Stimulated activated CD8-positive, alpha-beta memory T cell treated with anti-CD3 and anti-CD28 coated beads, Interleukin-4, amount 100 ng/mL, for 1 hour (primary cell): ENCODE data around the gene BANP.
"Not testable (repeated sequence)": the region's sequence is repeated elsewhere in the genome, so short reads cannot be mapped to it uniquely, and the experiment has no call there.

Source experiments
- DNase-seq, 2 donors: peaks; one replicate each; pipeline ENCODE4 v3.0.0-alpha.2; 2020; ENCODE audit warnings: low read depth in 2 of 2, low spot score in 1 of 2

BANP gene

GRCh38 chr16:88064011-88064888, 113.0 kb downstream of the BANP start:
- DNase-seq, result no peak

- DNase-seq, result no peak
These were observed 113.9 kb downstream of the BANP start for GRCh38 chr16:88064889-88065746.

- DNase-seq, result no peak
These were observed 114.5 kb downstream of the BANP start for GRCh38 chr16:88065747-88066142.

GRCh38 chr16:88066234-88066633, 115.0 kb downstream of the BANP start:
- DNase-seq, result no peak

DNA sequence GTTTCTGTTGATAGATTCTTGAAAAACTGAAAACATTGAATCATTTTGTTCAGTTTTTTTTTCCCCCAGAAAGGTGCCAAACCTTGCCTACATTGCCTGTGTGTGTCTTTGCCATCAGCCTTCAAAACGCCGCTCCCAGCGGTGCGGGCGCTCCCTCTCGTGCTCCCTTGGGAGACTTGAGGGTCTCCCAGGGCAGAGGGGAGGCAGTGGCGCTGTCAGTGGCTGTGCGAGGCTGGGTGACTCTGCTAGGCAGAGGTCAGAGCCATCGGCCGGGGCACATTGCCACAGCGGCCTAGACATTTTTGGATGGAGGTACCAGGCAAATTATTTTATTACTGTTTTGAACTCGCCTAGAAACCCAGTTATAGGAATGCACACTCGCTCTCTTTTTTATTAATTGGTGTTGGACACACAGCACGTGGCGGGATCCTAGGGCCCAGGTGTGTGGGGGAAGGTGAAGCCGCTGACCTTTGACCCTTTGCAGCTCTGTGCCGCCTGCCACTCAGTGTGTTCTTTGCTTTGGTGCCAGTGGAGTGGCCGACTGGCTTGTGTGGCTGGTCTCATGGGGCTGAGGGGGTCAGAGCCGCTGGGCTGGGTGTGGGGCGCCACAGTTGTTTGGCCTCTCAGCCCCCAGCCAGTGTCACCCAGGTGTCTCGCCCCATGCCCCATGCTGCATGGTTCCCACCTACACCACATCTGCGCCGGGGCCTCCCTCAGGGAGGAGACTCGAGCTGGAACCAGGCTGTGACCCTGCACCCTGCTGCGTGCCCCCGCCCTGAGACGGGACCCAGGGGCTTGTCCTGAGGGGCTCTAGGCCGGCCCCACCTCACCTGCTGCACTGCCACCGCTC, 115.7 kb downstream of the BANP start:
- no peak for DNase-seq

GRCh38 chr16:88067530-88068411, 116.5 kb downstream of the BANP start:
- DNase-seq, result no peak

DNA sequence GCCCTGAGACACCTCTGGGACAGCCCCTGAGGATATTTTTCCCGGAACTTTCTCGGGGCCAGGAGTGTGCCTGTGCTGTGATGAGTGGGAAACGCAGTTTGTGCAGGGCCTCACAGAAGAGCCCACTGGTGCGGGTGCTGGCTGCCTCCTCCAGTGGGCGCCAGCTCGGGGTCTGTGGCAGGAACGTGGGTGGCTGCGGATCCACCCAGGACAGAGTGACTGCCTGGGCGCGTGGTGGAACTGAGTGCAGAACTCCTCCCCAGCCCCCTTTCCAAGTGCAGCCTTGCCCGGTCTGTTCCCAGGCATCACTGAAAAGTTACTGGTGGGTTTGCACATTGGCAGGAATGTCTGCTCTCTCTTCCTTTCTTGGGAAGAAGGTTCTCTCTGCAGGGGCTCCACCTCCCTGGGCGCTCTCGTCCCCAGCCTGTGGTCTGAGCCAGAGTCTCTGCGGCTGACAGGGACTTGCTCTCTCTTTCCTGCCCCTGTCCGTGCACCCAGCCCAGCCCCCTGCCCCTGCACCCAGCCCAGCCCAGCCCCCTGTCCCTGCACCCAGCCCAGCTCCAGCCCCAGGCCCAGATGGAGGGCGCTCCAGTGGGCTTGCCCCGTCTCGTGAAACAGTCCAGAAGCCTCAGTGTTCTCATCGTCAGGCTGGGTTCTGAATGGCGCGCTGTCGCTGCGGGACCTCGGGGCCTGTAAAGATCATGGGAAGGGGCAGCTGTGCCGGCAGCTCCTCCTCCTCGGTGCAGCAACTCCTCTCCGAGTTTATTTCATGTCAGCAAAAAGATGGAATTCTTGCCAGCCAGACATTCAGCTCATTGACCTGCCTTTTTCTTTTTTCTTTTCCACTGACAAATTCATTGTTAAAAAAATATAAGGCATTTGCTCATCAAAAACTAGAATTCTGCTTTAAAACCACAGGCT, 117.5 kb downstream of the BANP start:
- DNase-seq, result no peak

DNA sequence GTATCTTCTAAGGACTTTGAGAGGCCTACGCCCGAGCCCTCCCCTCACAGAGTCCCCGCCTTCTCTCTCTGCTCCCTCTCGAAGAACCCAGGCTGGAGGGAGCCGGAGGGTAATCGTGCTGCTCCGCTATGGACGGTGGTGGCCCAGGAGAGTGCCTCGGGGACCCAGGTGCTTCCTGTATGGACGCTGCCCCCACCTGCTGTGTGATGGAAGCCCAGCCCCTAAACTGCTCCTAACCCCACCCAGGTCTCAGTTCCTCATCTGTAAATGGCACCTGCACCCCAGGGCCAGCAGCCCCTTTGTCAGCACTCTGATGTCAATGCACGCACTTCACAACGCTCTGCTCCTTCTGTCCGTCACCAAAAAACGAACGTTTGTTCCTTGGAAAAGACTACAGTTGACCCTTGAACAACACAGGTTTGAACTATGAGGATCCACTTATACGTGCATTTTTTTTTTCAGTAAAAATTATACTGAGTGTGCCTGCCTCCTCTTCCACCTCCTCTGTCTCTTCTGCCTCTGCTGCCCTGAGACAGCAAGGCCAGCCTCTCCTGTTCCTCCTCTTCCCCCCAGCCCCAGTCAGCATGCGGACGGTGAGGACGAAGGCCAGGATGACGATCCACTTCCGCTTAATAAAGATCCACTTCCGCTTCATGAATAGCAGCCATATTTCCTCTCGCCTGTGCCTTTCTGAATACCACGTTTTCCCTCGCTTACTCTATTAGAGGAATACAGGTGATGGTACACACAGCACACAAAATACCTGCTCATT, 118.3 kb downstream of the BANP start:
- DNase-seq, result no peak

GRCh38 chr16:88070341-88070740, 119.1 kb downstream of the BANP start:
- DNase-seq, result no peak

DNA sequence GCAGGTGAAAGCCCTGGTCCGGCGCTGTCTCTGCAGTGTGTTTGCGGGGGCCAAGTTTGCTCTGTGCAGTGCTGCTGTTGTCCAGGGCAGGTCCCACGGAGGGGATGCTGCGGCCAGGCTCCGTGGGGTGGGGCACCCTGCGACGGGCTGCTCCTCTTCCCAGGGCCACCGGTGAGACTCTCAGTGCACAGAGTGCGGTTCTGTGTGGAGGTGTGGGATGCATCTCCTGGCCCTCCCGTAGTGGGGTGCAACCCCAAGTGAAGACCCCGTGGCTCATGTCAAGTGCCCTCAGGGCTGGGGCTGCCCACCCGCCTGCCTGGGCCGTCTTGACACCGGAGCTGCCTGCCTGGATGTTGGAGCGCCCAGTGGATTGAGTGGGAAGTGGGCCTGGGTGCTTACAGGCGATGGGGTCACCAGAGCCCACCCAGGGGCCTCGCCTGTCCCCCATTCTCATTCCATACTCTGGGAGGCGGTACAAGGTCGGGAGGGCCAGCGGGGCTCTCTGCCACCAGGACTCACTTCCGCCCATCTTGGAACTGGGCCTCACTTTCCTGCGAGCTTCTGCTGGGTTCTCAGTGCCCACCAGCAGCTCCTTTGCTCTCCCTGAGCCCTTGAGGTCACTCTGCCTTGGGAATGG, 119.9 kb downstream of the BANP start:
- DNase-seq, result no peak

- DNase-seq, result no peak
These were observed 120.7 kb downstream of the BANP start for GRCh38 chr16:88071908-88072307.

DNA sequence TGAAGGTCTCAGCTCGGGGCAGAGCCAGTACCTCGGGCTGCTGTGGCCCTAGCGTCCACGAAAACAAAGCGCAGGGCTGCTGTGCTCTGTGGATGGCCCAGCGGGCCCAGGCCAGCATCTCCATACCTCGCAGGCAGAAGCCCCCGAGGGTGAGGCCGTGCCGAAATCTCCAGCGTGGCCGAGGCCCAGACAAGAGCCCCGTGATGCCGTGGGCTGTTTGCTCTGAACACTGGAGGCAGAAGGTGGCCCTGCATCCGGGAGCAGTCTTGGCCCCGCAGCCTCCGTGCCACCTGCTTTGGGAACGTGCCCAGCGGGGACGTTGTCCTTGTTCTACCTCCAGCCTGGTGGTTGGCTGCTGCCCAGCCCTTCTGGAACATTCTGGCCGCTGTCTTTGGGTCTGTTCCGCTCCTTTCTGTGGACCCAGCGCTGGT, 121.4 kb downstream of the BANP start:
- no peak for DNase-seq

DNA sequence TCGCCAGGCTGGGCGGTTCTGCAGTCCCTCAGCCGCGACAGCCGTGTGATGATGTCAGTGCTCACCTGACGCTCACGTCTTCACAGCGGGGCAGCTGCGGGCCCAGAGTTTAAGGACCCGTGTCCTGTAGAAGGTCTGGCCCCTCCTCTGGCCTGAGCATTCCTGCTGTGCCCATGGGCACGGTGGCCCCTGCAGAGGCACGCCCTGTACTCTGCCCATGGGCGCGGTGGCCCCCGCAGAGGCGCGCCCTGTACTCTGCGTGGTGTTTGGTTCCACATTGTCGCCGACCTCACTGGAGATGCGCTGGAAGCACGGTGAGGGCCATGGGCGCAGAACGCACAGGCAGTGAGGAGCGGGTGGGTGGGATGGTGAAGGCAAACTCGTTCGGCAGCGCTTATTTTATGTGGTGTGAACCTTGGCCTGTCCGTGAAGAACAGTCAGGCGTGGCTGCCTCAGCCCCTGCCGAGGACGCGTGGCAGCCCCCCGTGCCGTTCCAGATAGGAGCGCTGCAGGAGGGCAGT, 122.0 kb downstream of the BANP start:
- no peak for DNase-seq

DNA sequence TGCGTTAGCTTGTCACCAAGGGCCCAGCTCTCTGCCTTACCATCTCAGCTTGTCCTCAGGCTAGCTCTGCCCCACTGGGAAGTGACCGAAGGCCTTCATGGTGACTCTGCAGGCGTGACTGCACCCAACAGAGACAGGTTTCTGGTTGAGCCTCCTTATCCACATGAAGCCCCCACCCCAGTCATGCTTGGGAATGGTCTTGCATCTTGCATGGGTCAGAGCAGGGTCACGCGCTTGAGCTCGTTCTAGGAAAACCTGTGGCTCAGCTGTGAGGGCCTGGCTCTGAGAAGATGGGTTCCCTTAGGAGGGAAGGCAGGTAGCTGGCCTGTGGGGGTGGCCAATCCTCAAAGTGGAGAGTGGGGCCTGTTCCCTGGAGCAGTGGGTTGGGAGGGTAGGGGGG, 122.8 kb downstream of the BANP start:
- no peak for DNase-seq

DNA sequence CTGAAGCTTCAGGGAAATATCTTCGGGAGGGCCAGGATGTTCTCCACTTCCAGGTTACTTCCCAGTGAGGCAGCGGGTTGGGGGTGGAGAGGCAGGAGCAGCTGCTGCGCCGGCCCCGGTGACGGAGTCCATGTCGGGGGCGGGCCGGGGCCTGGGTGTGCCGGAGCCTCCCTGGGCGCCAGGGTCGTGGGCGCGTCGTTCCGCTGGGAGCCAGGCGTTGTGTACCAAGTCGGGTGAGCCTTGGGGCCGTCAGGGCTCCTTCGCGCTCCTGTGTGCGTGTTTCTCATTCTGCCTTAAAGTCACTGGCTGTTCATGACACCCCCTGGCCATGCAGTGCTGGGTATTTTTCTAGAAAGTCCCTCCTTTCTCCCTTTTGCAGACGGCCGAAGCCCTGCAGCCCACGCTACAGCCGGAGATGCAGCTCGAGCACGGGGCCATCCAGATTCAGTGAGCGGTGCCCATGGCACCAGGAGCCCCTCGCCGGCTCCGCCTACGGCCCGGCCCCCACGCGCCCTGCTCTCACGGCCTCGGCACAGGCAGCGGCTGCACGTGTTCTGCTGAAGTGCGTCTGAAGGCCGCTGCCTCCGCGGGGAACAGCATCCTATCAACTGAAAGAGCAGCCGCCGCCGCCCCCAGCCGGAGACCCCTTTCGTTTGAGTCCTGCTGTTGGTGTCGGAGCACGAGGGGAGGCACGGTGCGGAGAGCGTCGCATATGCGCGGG, 125.1 kb downstream of the BANP start:
- no peak for DNase-seq

GRCh38 chr16:88076932-88077320, 125.7 kb downstream of the BANP start:
- DNase-seq, result not testable (repeated sequence)
